GM18526 (cell line): ENCODE measurements around the gene RPL37.

Experiments
- POLR2A ChIP-seq: IDR thresholded peaks from 3 replicates; pipeline ENCODE4 v1.6.1; 2011; ENCODE audit not compliant: insufficient read length; ENCODE audit errors: extremely low read depth

RPL37 gene

GRCh38 chr5:40779561-40779960 lies 55.5 kb downstream of the RPL37 start:
- no peak for TF ChIP-seq POLR2A

DNA sequence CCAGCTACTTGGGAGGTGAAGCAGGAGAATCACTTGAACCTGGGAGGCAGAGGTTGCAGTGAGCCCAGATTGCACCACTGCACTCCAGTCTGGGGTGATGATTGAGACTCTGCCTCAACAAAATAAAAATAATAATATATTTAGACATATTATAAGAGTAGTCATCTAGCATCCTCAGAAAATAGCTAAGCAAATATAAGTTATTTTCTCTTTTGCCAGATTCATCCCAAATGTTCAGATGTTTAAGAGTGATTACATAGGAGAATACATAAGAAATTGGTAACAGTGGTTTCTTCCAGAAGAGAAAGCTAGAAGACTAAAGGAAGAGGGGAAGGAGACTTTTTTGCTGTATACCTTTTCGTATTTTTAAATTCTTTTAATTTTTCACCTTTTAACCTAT lies 56.9 kb downstream of the RPL37 start:
- no peak for TF ChIP-seq POLR2A

DNA sequence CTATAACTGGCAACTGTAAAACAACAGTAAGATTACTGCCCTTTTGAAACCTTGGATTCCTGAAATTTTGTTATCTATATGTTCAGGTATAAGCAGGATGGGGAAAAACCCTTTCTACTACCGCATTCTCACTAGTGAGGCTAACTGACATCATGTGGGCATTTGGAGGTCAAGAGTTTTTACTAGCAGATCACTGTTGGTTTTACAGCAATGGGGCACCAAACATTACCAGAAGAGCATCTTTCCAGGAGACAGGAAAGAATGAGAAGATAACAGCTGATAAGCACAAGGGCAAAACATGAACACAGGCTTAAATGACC lies 58.4 kb downstream of the RPL37 start:
- TF ChIP-seq POLR2A: no peak

DNA sequence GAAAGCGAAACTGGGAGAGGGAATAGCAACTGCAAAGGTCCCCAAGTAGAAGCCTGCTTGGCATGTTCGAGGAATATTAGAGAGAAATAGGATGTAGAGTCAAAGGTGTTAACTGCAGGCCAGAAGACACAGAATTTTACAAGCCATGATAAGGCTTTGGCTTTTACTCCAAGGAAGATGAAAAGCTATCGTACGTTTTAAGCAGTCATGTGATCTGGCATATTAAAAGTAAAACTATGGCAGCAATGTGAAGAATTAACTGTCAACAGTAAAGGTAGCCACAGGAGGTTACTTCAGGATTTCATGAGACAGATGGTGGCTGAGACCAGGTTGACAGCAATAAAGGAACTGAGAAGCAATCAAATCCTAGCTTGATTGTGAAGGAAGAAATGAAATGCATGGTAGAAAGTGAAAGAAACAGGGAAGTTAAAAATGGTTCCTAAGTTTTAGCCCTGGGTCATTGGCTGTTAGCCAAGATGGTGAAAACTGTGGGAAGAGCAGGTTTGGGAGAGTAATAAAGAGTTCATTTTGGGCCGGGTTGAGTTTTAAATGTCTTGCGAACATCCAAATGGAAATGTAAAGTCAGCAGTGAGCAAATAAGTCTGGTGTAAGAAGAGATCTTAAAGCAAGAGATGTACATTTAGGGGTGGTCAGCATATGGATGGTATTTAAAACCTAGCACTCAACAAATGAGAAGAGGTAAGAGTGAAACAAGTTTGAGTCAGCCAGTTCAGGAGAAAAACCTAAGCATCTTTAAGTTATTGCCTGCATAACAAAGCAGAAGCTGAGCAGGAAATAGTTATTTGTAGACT lies 59.0 kb downstream of the RPL37 start:
- no peak for TF ChIP-seq POLR2A
